Stimulated activated CD4-positive, alpha-beta T cell treated with anti-CD3 and anti-CD28 coated beads, Interleukin-2, amount 100 ng/mL, for 4 hours (primary cell): ENCODE measurements around the gene NEXN.

Source experiments
- DNase-seq: peaks from one replicate; pipeline ENCODE4 v3.0.0-alpha.2; 2020; ENCODE audit warnings: low read depth

NEXN gene

GRCh38 chr1:77888081-77888780 is at the start of gene NEXN:
Gene NEXN (plus strand): TSS chr1:77888624. CDS start chr1:77916107, 27,483 bp downstream.
- DNase-seq = no peak

GRCh38 chr1:77841574-77841973 is 46.9 kb upstream of the NEXN start:
- no peak for DNase-seq

- no peak for DNase-seq
Observed at GRCh38 chr1:77845951-77846350, 42.5 kb upstream of the NEXN start.

- DNase-seq = no peak
Observed at GRCh38 chr1:77846966-77847365, 41.5 kb upstream of the NEXN start.

- no peak for DNase-seq
Observed at GRCh38 chr1:77847621-77848080, 40.8 kb upstream of the NEXN start.

GRCh38 chr1:77850082-77850481 is 38.3 kb upstream of the NEXN start:
- no peak for DNase-seq

- no peak for DNase-seq
Observed at GRCh38 chr1:77857552-77857951, 30.9 kb upstream of the NEXN start.

GRCh38 chr1:77858725-77859124 is 29.7 kb upstream of the NEXN start:
- no peak for DNase-seq

GRCh38 chr1:77859248-77859647 is 29.2 kb upstream of the NEXN start:
- no peak for DNase-seq

GRCh38 chr1:77866296-77866695 is 22.1 kb upstream of the NEXN start:
- no peak for DNase-seq

GRCh38 chr1:77872645-77873044 is 15.8 kb upstream of the NEXN start:
- DNase-seq = no peak

- no peak for DNase-seq
Observed at GRCh38 chr1:77873461-77873860, 15.0 kb upstream of the NEXN start.

GRCh38 chr1:77874804-77875445 is 13.5 kb upstream of the NEXN start:
- no peak for DNase-seq

GRCh38 chr1:77876884-77877283 is 11.5 kb upstream of the NEXN start:
- DNase-seq = no peak

- DNase-seq = no peak
Observed at GRCh38 chr1:77881061-77881460, 7.4 kb upstream of the NEXN start.

GRCh38 chr1:77882411-77882810 is 6.0 kb upstream of the NEXN start:
- no peak for DNase-seq

- no peak for DNase-seq
Observed at GRCh38 chr1:77888781-77889642, 588 bp downstream of the NEXN start.

GRCh38 chr1:77889671-77890070 is 1.2 kb downstream of the NEXN start:
- no peak for DNase-seq

- DNase-seq = no peak
Observed at GRCh38 chr1:77891200-77891599, 2.8 kb downstream of the NEXN start.

- DNase-seq = no peak
Observed at GRCh38 chr1:77899647-77900320, 11.4 kb downstream of the NEXN start.

GRCh38 chr1:77900687-77901293 is 12.4 kb downstream of the NEXN start:
- no peak for DNase-seq

- no peak for DNase-seq
Observed at GRCh38 chr1:77905603-77906002, 17.2 kb downstream of the NEXN start.
